DOHH2 (cell line): ENCODE data around the gene ZNF563.
"Not testable (repeated sequence)": the region's sequence is repeated elsewhere in the genome, so short reads cannot be mapped to it uniquely, and the experiment has no call there.

Source experiments
- H3F3A ChIP-seq: fragments of 200-600 bp; sonication (generic), shearing (Covaris generic); 2 replicates; pipeline ENCODE4 v1.6.0; 2016; ENCODE audit warnings: antibody characterized with exemption, mild to moderate bottlenecking; ENCODE audit not compliant: control insufficient read depth, insufficient read depth
- H3K27ac ChIP-seq: fragments of 200-600 bp; sonication (generic); 2 replicates; pipeline ENCODE4 v1.5.1; 2014; ENCODE audit warnings: low read depth, mild to moderate bottlenecking, low read length, moderate library complexity
- H3K27me3 ChIP-seq: fragments of 200-600 bp; sonication (generic); 2 replicates; pipeline ENCODE4 v1.6.1; 2014; ENCODE audit warnings: mild to moderate bottlenecking, low read length, mixed read lengths; ENCODE audit not compliant: control insufficient read depth
- H3K36me3 ChIP-seq: fragments of 200-600 bp; sonication (generic); 2 replicates; pipeline ENCODE4 v1.6.1; 2014; ENCODE audit warnings: mild to moderate bottlenecking, low read length, moderate library complexity, mixed read lengths; ENCODE audit not compliant: control insufficient read depth
- H3K4me1 ChIP-seq: fragments of 200-600 bp; sonication (generic); 2 replicates; pipeline ENCODE4 v1.6.1; 2014; ENCODE audit warnings: mild to moderate bottlenecking, low read length, mixed read lengths; ENCODE audit not compliant: control insufficient read depth
- H3K4me2 ChIP-seq: fragments of 200-600 bp; sonication (generic); 2 replicates; pipeline ENCODE4 v1.6.0; 2014; ENCODE audit warnings: mild to moderate bottlenecking, low read length, moderate library complexity
- H3K4me3 ChIP-seq: fragments of 200-600 bp; sonication (generic); 2 replicates; pipeline ENCODE4 v1.5.1; 2014; ENCODE audit warnings: mild to moderate bottlenecking, low read length, mixed read lengths
- H3K79me2 ChIP-seq: fragments of 200-600 bp; sonication (generic); 2 replicates; pipeline ENCODE4 v1.6.1; 2014; ENCODE audit warnings: mild to moderate bottlenecking, low read length, mixed read lengths; ENCODE audit not compliant: control insufficient read depth
- H3K9me2 ChIP-seq: fragments of 200-600 bp; sonication (generic); replicated peaks from 2 replicates; pipeline ENCODE4 v1.6.1; 2014; ENCODE audit warnings: mild to moderate bottlenecking, low read length, mixed read lengths; ENCODE audit not compliant: control insufficient read depth
- H3K9me3 ChIP-seq: fragments of 200-600 bp; sonication (generic); 2 replicates; pipeline ENCODE4 v1.6.1; 2014; ENCODE audit warnings: antibody characterized with exemption, low read length, mixed read lengths; ENCODE audit not compliant: control insufficient read depth, insufficient read depth
- H4K20me1 ChIP-seq: fragments of 200-600 bp; sonication (generic); 2 replicates; pipeline ENCODE4 v1.6.0; 2014; ENCODE audit warnings: low read depth, mild to moderate bottlenecking, antibody characterized with exemption, low read length, moderate library complexity; ENCODE audit not compliant: control insufficient read depth, insufficient read depth
- CTCF ChIP-seq: fragments of 200-600 bp; sonication (generic); IDR thresholded peaks from one replicate; pipeline ENCODE4 v1.5.1; 2014; ENCODE audit warnings: antibody characterized with exemption, mild to moderate bottlenecking, low read depth, low read length; ENCODE audit not compliant: poor library complexity, severe bottlenecking
- EZH2phosphoT487 ChIP-seq: fragments of 200-600 bp; sonication (generic); IDR thresholded peaks from 2 replicates; pipeline ENCODE4 v1.6.1; 2017; ENCODE audit warnings: borderline replicate concordance, mild to moderate bottlenecking, antibody characterized with exemption, low read length, moderate library complexity, mixed read lengths

The ZNF563 gene

GRCh38 chr19:12314553-12314952, 18.9 kb downstream of the ZNF563 start:
- no peaks in the 10 kb centered on the region for H3K4me1 ChIP-seq
- H3K27ac ChIP-seq = no peak overlapping the region
- no peaks in the 10 kb centered on the region for H3K9me2 ChIP-seq
- H3F3A ChIP-seq = no peaks in the 10 kb centered on the region
- H3K4me2 ChIP-seq = no peak overlapping the region
- peaks cover 8% of the 10 kb centered on the region for H3K36me3 ChIP-seq
- H3K79me2 ChIP-seq = no peaks in the 10 kb centered on the region
- H3K4me3 ChIP-seq = no peak overlapping the region
- peaks cover 3% of the 10 kb centered on the region; the same call in 1 of the 2 replicates for H3K9me3 ChIP-seq
- no peaks in the 10 kb centered on the region for H4K20me1 ChIP-seq
- no peak for TF ChIP-seq CTCF
- TF ChIP-seq EZH2phosphoT487 = no peak
- H3K27me3 ChIP-seq = no peaks in the 10 kb centered on the region

GRCh38 chr19:12308891-12309290, 24.5 kb downstream of the ZNF563 start:
- H3K9me2 ChIP-seq, H3K4me2 ChIP-seq, H3F3A ChIP-seq, H3K4me1 ChIP-seq, H3K79me2 ChIP-seq, H3K4me3 ChIP-seq, H3K27me3 ChIP-seq, H4K20me1 ChIP-seq, H3K27ac ChIP-seq, H3K36me3 ChIP-seq, H3K9me3 ChIP-seq: not testable (repeated sequence)

- Histone ChIP-seq H4K20me1 (no peaks in the 10 kb centered on the region), H3K27ac (no peak overlapping the region), H3K4me1 (peaks cover 12% of the 10 kb centered on the region), H3K79me2 (peaks cover 28% of the 10 kb centered on the region), H3K9me3 (no peaks in the 10 kb centered on the region), H3K4me3 (peak overlapping the region; percentile 92), H3K27me3 (no peaks in the 10 kb centered on the region), H3K4me2 (peak overlapping the region; percentile 85), H3F3A (no peaks in the 10 kb centered on the region), H3K9me2 (no peaks in the 10 kb centered on the region), H3K36me3 (peaks cover 2% of the 10 kb centered on the region; the same call in 1 of the 2 replicates)
- no peak for TF ChIP-seq CTCF
These were observed 38.2 kb downstream of the ZNF563 start for GRCh38 chr19:12295191-12295590.

GRCh38 chr19:12294249-12295158, 38.9 kb downstream of the ZNF563 start, which contains the start of gene ZNF44:
TSS of gene ZNF44 (minus strand) at chr19:12294883. CDS start at chr19:12294694, 189 bp downstream.
- no peaks in the 10 kb centered on the region for H4K20me1 ChIP-seq
- no peaks in the 10 kb centered on the region for H3F3A ChIP-seq
- H3K9me2 ChIP-seq = no peaks in the 10 kb centered on the region
- H3K4me1 ChIP-seq = peaks cover 12% of the 10 kb centered on the region
- peaks cover 2% of the 10 kb centered on the region; the same call in 1 of the 2 replicates for H3K36me3 ChIP-seq
- TF ChIP-seq CTCF = no peak
- no peak for TF ChIP-seq EZH2phosphoT487
- peak within 1 kb of the TSS; percentile 85 for H3K4me2 ChIP-seq
- peak within 1 kb of the TSS; percentile 92 for H3K4me3 ChIP-seq
- H3K79me2 ChIP-seq = peaks cover 31% of the 10 kb centered on the region
- H3K27me3 ChIP-seq = no peaks in the 10 kb centered on the region
- H3K27ac ChIP-seq = peak within 1 kb of the TSS; percentile 31
- H3K9me3 ChIP-seq = no peaks in the 10 kb centered on the region
